GM20431 (cell line): Measurements from ENCODE around the gene LUZP4.
"Not testable (repeated sequence)": the region's sequence is repeated elsewhere in the genome, so short reads cannot be mapped to it uniquely, and the experiment has no call there.

Experiments
- in situ Hi-C: fragments of 300-500 bp; cut with MseI, MboI; formaldehyde crosslinking; loops from one replicate; pipeline ENCODE4 v1.15.0; 2020; ENCODE audit warnings: low sequenced_read_pairs; ENCODE audit not compliant: unreplicated experiment

LUZP4 gene, protein sequence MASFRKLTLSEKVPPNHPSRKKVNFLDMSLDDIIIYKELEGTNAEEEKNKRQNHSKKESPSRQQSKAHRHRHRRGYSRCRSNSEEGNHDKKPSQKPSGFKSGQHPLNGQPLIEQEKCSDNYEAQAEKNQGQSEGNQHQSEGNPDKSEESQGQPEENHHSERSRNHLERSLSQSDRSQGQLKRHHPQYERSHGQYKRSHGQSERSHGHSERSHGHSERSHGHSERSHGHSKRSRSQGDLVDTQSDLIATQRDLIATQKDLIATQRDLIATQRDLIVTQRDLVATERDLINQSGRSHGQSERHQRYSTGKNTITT

GRCh38 chrX:115289465-115289864, at the start of gene LUZP4:
TSS of gene LUZP4 (plus strand) at chrX:115289715. CDS start at chrX:115289760, 45 bp downstream.
- in situ Hi-C loops = no loop called here

- in situ Hi-C loops = no loop called here
These were observed 37.9 kb upstream of the LUZP4 start for GRCh38 chrX:115251458-115252233.

- in situ Hi-C loops = no loop called here
These were observed 34.5 kb upstream of the LUZP4 start for GRCh38 chrX:115255003-115255402.

DNA sequence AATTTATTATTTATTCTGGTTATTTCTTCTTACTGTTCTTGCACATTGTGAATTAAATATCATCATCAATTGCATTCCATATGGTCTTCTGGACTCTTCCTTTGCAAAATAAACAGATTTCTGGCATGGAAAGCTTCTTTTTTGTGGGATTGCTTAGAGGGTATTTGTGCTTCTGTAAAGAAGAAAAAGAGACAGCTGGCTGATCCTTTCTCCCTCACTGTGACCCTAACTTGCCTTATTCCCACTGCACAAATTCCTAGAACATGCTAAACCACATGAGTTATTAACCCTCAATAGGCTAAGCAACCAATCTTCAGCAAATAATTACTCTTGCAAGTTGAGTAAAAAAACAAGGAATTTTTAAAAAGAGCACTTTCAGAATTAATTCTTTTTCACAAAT, 31.8 kb upstream of the LUZP4 start:
- in situ Hi-C loops = no loop called here

GRCh38 chrX:115259238-115259875, 30.2 kb upstream of the LUZP4 start:
- in situ Hi-C loops = no loop called here

DNA sequence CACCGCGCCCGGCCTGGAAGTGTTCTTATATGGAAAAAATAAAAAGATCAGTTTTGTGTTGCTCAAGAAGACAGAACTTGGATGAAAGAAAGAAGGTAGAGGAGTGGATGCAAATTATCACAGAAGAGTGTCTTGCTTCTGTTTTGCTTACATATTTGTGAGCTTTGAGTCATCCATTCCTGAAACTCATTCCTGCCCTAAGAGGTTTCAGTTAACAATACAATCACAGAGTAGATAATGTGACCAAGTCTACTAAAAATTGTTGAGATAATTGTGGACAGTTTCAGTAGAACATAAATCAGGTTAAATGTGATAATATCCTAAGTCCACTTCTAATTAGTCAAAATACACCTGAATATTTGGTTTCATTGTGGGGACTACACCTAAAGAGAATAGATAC, 29.2 kb upstream of the LUZP4 start:
- in situ Hi-C loops = no loop called here

GRCh38 chrX:115261148-115261547, 28.4 kb upstream of the LUZP4 start:
- in situ Hi-C loops = no loop called here

DNA sequence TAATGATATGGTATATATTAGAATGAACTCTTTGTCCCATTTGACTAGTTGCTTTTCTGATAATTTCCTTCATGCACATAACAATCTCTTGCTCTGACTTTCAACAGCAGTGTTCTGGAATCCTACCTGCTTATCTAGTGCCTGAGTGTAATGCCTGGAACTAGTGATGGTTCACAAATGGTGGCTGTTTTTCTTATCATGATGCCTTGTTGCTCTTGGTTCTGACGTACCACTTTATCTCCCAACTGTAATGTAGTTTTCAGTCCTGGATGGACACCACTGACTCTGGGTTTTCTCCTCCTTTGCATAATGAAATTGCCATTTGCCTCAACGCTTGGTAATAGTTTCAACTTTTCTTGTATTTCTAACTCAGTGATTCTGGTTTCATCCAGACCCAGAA, 25.5 kb upstream of the LUZP4 start:
- in situ Hi-C loops = no loop called here

- in situ Hi-C loops = no loop called here
These were observed 23.2 kb upstream of the LUZP4 start for GRCh38 chrX:115266300-115266699.

DNA sequence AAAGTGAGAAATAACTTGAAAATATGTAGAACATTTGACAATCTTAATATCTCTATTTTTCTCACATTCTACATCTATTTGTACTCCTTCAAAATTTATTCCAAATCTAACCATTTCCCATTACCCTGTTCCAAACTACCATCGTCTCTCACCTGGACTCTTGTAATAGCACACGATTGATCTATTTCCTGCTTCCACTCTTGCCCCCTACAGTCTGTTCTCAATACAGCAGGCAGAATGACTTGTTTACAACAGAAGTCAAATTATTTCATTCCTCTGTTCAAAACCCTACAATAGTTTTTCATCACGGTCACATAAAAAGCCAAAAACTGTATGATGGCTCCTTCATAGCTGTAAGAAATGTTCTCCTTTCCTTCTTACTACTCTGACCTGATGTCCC, 21.1 kb upstream of the LUZP4 start:
- in situ Hi-C loops = no loop called here

GRCh38 chrX:115269051-115269683, 20.3 kb upstream of the LUZP4 start:
- in situ Hi-C loops = no loop called here

- in situ Hi-C loops = no loop called here
These were observed 4.6 kb upstream of the LUZP4 start for GRCh38 chrX:115284877-115285276.

DNA sequence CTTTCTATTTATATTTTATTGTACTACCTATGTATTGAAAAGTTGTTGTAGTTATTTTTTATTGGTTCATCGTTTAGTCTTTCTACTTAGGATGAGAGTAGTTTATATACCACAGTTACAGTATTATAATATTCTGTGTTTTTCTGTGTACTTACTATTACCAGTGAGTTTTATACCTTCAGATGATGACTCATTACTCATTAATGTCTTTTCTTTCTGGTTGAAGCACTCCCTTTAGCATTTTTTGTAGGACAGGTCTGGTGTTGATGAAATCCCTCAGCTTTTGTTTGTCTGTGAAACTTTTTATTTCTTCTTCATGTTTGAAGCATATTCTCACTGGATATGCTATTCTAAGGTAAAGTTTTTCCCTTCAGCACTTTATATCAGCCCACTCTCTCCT, 7.7 kb downstream of the LUZP4 start:
- in situ Hi-C loops = no loop called here

GRCh38 chrX:115311139-115311538, 21.6 kb downstream of the LUZP4 start:
- in situ Hi-C loops = no loop called here

- in situ Hi-C loops = no loop called here
These were observed 22.1 kb downstream of the LUZP4 start for GRCh38 chrX:115311601-115312001.

DNA sequence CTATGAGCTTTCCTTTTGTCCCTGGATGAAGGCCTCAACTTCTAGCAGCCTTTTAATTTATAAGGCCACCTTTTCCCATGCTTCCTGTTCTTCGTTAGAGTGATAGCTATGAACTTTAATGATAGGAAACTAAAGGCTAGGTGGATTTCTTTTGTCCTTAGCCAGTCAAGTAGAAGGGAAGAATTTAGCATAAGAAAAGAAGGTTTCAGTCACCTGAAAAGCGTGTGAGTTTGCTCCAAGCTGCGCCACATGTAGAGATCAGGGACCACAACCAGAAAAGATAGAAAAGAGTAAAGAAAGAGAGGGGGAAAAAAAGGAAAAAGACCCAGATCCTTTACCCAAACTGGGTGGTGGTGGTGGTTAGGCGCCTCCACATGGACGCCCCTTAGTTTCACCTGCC, 28.6 kb downstream of the LUZP4 start:
- in situ Hi-C loops = no loop called here

DNA sequence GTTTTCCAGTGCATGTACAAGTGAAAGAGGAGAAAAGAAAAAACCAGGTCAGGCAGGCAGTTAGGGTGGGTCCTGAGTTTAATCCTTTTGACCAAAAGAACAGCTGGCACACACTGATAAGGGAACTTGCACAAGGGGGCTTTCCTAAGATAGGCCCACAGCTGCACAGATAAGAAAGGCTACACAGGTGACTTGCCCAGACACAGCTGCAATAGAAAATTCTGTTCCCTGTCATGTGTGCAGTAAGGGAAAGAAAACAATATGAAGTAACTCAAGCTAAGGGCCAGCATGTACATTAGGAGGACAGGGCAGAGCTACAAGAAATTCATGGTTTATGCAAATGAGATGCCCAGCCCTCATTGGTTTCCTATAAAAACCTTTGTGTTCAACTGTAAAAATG, 32.9 kb downstream of the LUZP4 start:
- in situ Hi-C loops = no loop called here

DNA sequence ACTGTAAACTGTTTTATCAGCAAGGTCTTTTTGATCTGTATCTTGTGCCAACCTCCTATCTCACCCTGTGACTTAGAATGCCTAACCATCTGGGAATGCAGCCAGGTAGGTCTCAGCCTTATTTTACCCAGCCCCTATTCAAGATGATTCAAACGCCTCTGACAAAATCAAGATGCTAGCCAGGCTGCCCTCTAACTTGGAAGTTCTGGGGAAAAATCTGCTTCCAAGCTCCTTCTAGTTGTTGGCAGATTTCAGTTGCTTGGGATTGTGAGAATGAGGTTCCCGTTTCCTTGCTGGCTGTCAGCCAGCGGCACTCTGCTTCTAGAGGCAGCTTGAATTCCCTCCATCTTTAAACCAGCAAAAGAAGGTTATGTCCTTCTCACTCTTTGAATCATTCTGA, 34.7 kb downstream of the LUZP4 start:
- in situ Hi-C loops = no loop called here

DNA sequence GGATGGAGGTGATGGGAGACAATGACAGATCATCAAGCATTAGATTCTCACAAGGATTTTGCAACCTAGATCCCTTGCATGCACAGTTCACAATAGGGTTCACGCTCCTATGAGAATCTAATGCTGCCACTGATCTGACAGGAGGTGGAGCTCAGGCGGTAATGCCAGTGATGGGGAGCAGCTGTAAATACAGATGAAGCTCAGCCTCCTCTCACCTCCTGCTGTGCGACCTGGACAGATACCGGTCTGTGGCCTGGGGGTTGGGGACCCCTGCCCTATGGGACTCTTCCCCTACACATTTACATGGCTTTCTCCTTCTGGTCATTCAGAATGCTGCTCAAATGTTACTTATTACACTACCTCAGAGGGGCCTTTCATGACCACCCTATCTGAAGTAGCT, 39.8 kb downstream of the LUZP4 start:
- in situ Hi-C loops = not testable (repeated sequence)

DNA sequence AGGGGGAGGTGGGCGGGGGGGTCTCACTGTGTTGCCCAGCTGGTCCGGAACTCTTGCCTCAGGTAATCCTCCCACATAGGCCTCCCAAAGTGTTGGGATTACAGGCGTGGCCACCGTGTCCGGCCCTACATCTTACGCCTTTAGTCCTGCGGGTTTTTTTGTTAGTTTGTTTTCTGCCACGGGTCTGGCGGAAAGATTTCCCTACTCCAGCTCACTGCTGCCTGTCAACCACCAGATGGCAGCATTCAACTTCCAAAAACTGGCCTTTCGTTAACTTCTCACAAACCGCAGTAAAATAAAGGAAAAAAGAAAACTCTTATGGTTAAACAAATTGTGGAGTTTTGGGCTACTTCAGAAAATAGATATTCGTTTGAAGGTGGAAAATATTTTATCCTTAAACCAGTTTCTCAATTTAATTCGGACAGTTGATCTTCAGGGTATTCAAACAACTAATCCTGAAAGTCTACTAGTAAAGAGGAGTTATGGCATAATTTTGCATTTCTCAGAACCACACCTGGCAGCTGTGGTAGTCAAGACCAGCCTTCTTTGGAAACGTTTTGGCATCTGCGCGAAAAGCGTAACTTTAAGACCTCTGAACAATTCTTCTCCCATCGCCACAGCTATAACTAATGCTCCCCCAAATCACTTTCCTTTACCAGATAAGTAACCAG, 41.1 kb downstream of the LUZP4 start:
- in situ Hi-C loops = no loop called here
